Measurements from ENCODE around the gene ALAS1. TPM values are rescaled to one million over a fixed set of nuclear protein-coding genes. Genes with fewer than 3 reads are reported as not detected.

The ALAS1 gene
- total RNA-seq, 4 donors from 2014 or later, result 17.5 to 43.1 (median 32.2) TPM

- no peak overlapping the region for H3K4me3 ChIP-seq (ENCODE audit: low read depth, poor library complexity, severe bottlenecking)
- no peak for DNase-seq (ENCODE audit: low spot score in 2 of 2)
- intact Hi-C loops (cut with DNase I; ENCODE audit: low total_unique reads), result no loop called here
- 83 to 93% methylated on average over 3 of the region's 3 CpGs for WGBS, 2 donors
- TF ChIP-seq POLR2A (IDR thresholded peaks at IDR 0.05) (no peak), CTCF (IDR thresholded peaks at IDR 0.05) (no peak)
Observed at GRCh38 chr3:52256159-52256558, 58.2 kb downstream of the ALAS1 start.

- intact Hi-C loops (cut with DNase I; ENCODE audit: low total_unique reads), result no loop called here
- H3K4me3 ChIP-seq (ENCODE audit: low read depth, poor library complexity, severe bottlenecking), result no peak overlapping the region
- TF ChIP-seq POLR2A (IDR thresholded peaks at IDR 0.05) (no peak), CTCF (IDR thresholded peaks at IDR 0.05) (no peak)
- 80 to 89% methylated on average over 4 of the region's 4 CpGs for WGBS, 2 donors
- DNase-seq (ENCODE audit: low spot score in 2 of 2), result no peak
Observed at GRCh38 chr3:52256622-52257021, 58.7 kb downstream of the ALAS1 start.

GRCh38 chr3:52257911-52258310 is 60.0 kb downstream of the ALAS1 start:
- H3K4me3 ChIP-seq (ENCODE audit: low read depth, poor library complexity, severe bottlenecking), result no peak overlapping the region
- TF ChIP-seq CTCF (IDR thresholded peaks at IDR 0.05) (no peak), POLR2A (IDR thresholded peaks at IDR 0.05) (no peak)
- WGBS, 2 donors, result 89% methylated on average over 4 of the region's 4 CpGs
- DNase-seq (ENCODE audit: low spot score in 2 of 2), result no peak
- intact Hi-C loops (cut with DNase I; ENCODE audit: low total_unique reads), result no loop called here

- no peak overlapping the region for H3K4me3 ChIP-seq (ENCODE audit: low read depth, poor library complexity, severe bottlenecking)
- no peak for TF ChIP-seq CTCF (IDR thresholded peaks at IDR 0.05)
- TF ChIP-seq POLR2A (IDR thresholded peaks at IDR 0.05), result no peak
- no peak for DNase-seq (ENCODE audit: low spot score in 2 of 2)
- WGBS, 2 donors, result 60 to 64% methylated on average over 1 of the region's 1 CpG
- intact Hi-C loops (cut with DNase I; ENCODE audit: low total_unique reads), result no loop called here
Observed at GRCh38 chr3:52259035-52259434, 61.1 kb downstream of the ALAS1 start.

- H3K4me3 ChIP-seq (ENCODE audit: low read depth, poor library complexity, severe bottlenecking), result no peak overlapping the region
- DNase-seq (ENCODE audit: low spot score in 2 of 2), result no peak
- WGBS, 2 donors, result 83 to 93% methylated on average over 4 of the region's 4 CpGs
- intact Hi-C loops (cut with DNase I; ENCODE audit: low total_unique reads), result no loop called here
- TF ChIP-seq POLR2A (IDR thresholded peaks at IDR 0.05), result no peak
- no peak for TF ChIP-seq CTCF (IDR thresholded peaks at IDR 0.05)
Observed at GRCh38 chr3:52259448-52259847, 61.5 kb downstream of the ALAS1 start.

GRCh38 chr3:52262447-52262846 is 64.5 kb downstream of the ALAS1 start:
- no peak overlapping the region for H3K4me3 ChIP-seq (ENCODE audit: low read depth, poor library complexity, severe bottlenecking)
- intact Hi-C loops (cut with DNase I; ENCODE audit: low total_unique reads), result no loop called here
- TF ChIP-seq CTCF (IDR thresholded peaks at IDR 0.05) (no peak), POLR2A (IDR thresholded peaks at IDR 0.05) (no peak)
- no peak for DNase-seq (ENCODE audit: low spot score in 2 of 2)

All from lower leg skin (tissue), 4 donors.